Trophoblast cell (in vitro differentiated cells and primary cell): ENCODE data around the gene MTMR1. TPM values are rescaled to one million over a fixed set of nuclear protein-coding genes. Genes with fewer than 3 reads are reported as not detected.

Source experiments
- DNase-seq, 2 donors: peaks; one replicate each; pipeline ENCODE4 v3.0.0-alpha.2; 2016
- H2AFZ ChIP-seq: 2 replicates; pipeline ENCODE4 v1.6.1; 2013; ENCODE audit warnings: low read length, moderate library complexity, mild to moderate bottlenecking; ENCODE audit not compliant: insufficient read depth, poor library complexity
- H2AK5ac ChIP-seq: 2 replicates; pipeline ENCODE4 v1.6.1; 2013; ENCODE audit warnings: mild to moderate bottlenecking, low read length
- H2BK120ac ChIP-seq: 2 replicates; pipeline ENCODE4 v1.6.1; 2013; ENCODE audit warnings: low read length, mild to moderate bottlenecking, moderate library complexity; ENCODE audit not compliant: insufficient read depth, poor library complexity
- H2BK12ac ChIP-seq: 2 replicates; pipeline ENCODE4 v1.6.1; 2013; ENCODE audit warnings: mild to moderate bottlenecking, low read length, moderate library complexity
- H2BK5ac ChIP-seq: 2 replicates; pipeline ENCODE4 v1.6.1; 2013; ENCODE audit warnings: low read length, low read depth, moderate library complexity, mild to moderate bottlenecking; ENCODE audit not compliant: poor library complexity
- H3K14ac ChIP-seq: 2 replicates; pipeline ENCODE4 v1.6.1; 2013; ENCODE audit warnings: mild to moderate bottlenecking, low read length
- H3K18ac ChIP-seq: 2 replicates; pipeline ENCODE4 v1.6.1; 2013; ENCODE audit warnings: mild to moderate bottlenecking, low read length
- H3K23ac ChIP-seq: 2 replicates; pipeline ENCODE4 v1.6.1; 2013; ENCODE audit warnings: low read length
- H3K27ac ChIP-seq: 2 replicates; pipeline ENCODE4 v1.5.1; 2013; ENCODE audit warnings: low read depth, mild to moderate bottlenecking, inconsistent platforms, low read length, moderate library complexity
- H3K27me3 ChIP-seq: 2 replicates; pipeline ENCODE4 v1.6.1; 2013; ENCODE audit warnings: inconsistent platforms, mild to moderate bottlenecking, low read length, moderate library complexity; ENCODE audit not compliant: insufficient read depth
- H3K36me3 ChIP-seq, 2 experiments: 1 replicate in 1 of 2; 2 replicates in 1 of 2; pipeline ENCODE4 v1.6.1; 2013; ENCODE audit warnings: low read length in 2 of 2, mild to moderate bottlenecking in 2 of 2, moderate library complexity in 1 of 2; ENCODE audit not compliant: insufficient read depth in 2 of 2, control insufficient read depth in 1 of 2
- H3K4ac ChIP-seq: 2 replicates; pipeline ENCODE4 v1.6.1; 2013; ENCODE audit warnings: low read depth, mild to moderate bottlenecking, low read length, moderate library complexity
- H3K4me1 ChIP-seq, 2 experiments: 1 replicate in 1 of 2; 2 replicates in 1 of 2; pipeline ENCODE4 v1.6.1; 2013; ENCODE audit warnings: low read length in 2 of 2, mild to moderate bottlenecking in 2 of 2, moderate library complexity in 1 of 2; ENCODE audit not compliant: insufficient read depth in 2 of 2, control insufficient read depth in 1 of 2
- H3K4me2 ChIP-seq: 2 replicates; pipeline ENCODE4 v1.6.1; 2013; ENCODE audit warnings: inconsistent platforms, mild to moderate bottlenecking, low read length, moderate library complexity
- H3K4me3 ChIP-seq: 2 replicates; pipeline ENCODE4 v1.5.1; 2013; ENCODE audit warnings: mild to moderate bottlenecking, low read depth, low read length, inconsistent platforms
- H3K79me1 ChIP-seq: one replicate; pipeline ENCODE4 v1.6.1; 2013; ENCODE audit warnings: low read length
- H3K79me2 ChIP-seq: 2 replicates; pipeline ENCODE4 v1.6.1; 2013; ENCODE audit warnings: low read length, mild to moderate bottlenecking; ENCODE audit not compliant: control insufficient read depth, insufficient read depth, poor library complexity
- H3K9ac ChIP-seq: 2 replicates; pipeline ENCODE4 v1.6.1; 2013; ENCODE audit warnings: mild to moderate bottlenecking, low read length
- H3K9me3 ChIP-seq: 2 replicates; pipeline ENCODE4 v1.6.1; 2013; ENCODE audit warnings: low read depth, mild to moderate bottlenecking, control low read depth, inconsistent platforms, low read length; ENCODE audit not compliant: insufficient read depth
- H4K12ac ChIP-seq: 2 replicates; pipeline ENCODE4 v1.6.1; 2013; ENCODE audit warnings: low read depth, mild to moderate bottlenecking, low read length, moderate library complexity
- H4K8ac ChIP-seq: 2 replicates; pipeline ENCODE4 v1.6.1; 2013; ENCODE audit warnings: low read depth, mild to moderate bottlenecking, low read length, moderate library complexity
- H4K91ac ChIP-seq: one replicate; pipeline ENCODE4 v1.6.1; 2013; ENCODE audit warnings: low read depth, mild to moderate bottlenecking, low read length, moderate library complexity
- WGBS: extraction: QIAGEN DNeasy Blood & Tissue Kit; methylation state at CpG from one replicate; pipeline ENCODE4 v1.1.7; 2013; ENCODE audit warnings: missing lambda C conversion rate; ENCODE audit not compliant: insufficient read length, insufficient coverage; ENCODE audit errors: extremely low coverage; 5-methylcytosine and 5-hydroxymethylcytosine counted together
- polyA plus RNA-seq: library from polyadenylated mRNA; stranded (reverse); fragments of 200-250 nt; gene quantifications from 2 replicates; pipeline ENCODE4 v1.2.3, GENCODE V29; 2013

Gene MTMR1
- polyA plus RNA-seq, result 16.7 and 17.9 TPM in 2 replicates

GRCh38 chrX:150692831-150693724 is at the start of gene MTMR1:
Gene MTMR1, plus strand, starts transcription at chrX:150693396. Its CDS starts 135 bp downstream, at chrX:150693531.
- Histone ChIP-seq H3K79me1 (peaks cover 13% of the 10 kb centered on the region), H3K36me3 (no peaks in the 10 kb centered on the region), H4K91ac (peak within 1 kb of the TSS; percentile 89), H3K9me3 (no peaks in the 10 kb centered on the region), H3K23ac (no peak within 1 kb of the TSS), H3K79me2 (peaks cover 5% of the 10 kb centered on the region), H2BK12ac (no peak within 1 kb of the TSS), H3K4me1 (peaks cover 11 to 18% of the 10 kb centered on the region in 2 experiments), H3K4ac (no peak within 1 kb of the TSS), H3K27me3 (no peaks in the 10 kb centered on the region), H2AFZ (peak within 1 kb of the TSS; percentile 90), H2BK120ac (peak within 1 kb of the TSS; percentile 89), H3K9ac (peak within 1 kb of the TSS; percentile 77), H2AK5ac (no peak within 1 kb of the TSS), H3K18ac (peak within 1 kb of the TSS; percentile 79), H3K4me3 (peak within 1 kb of the TSS; percentile 80), H4K12ac (peak within 1 kb of the TSS; percentile 86), H4K8ac (peak within 1 kb of the TSS; percentile 72), H2BK5ac (peak within 1 kb of the TSS; percentile 90), H3K14ac (peak within 1 kb of the TSS; percentile 79), H3K4me2 (peak within 1 kb of the TSS; percentile 83), H3K27ac (peak within 1 kb of the TSS; percentile 91)
- no CpG with 5 or more reads among the region's 92 CpGs for WGBS
- no peak for DNase-seq

- Histone ChIP-seq H3K27me3 (no peaks in the 10 kb centered on the region), H4K8ac (no peak overlapping the region), H3K4me1 (no peaks in the 10 kb centered on the region), H4K91ac (no peak overlapping the region), H2AFZ (no peak overlapping the region), H3K9me3 (no peaks in the 10 kb centered on the region), H3K23ac (no peak overlapping the region), H2AK5ac (no peak overlapping the region), H2BK12ac (no peak overlapping the region), H3K4me3 (no peak overlapping the region), H3K18ac (no peak overlapping the region), H3K36me3 (peaks cover 0 to 4% of the 10 kb centered on the region in 2 experiments), H4K12ac (no peak overlapping the region), H3K9ac (no peak overlapping the region), H3K14ac (no peak overlapping the region), H2BK5ac (no peak overlapping the region), H3K79me1 (no peaks in the 10 kb centered on the region), H3K4me2 (no peak overlapping the region), H3K79me2 (no peaks in the 10 kb centered on the region), H3K27ac (no peak overlapping the region), H3K4ac (no peak overlapping the region), H2BK120ac (no peak overlapping the region)
- no peak for DNase-seq
- no CpG with 5 or more reads among the region's 2 CpGs for WGBS
Observed at GRCh38 chrX:150643958-150644357, 49.2 kb upstream of the MTMR1 start.

GRCh38 chrX:150644422-150644821 is 48.8 kb upstream of the MTMR1 start:
- H3K23ac ChIP-seq, result no peak overlapping the region
- no CpG with 5 or more reads among the region's 4 CpGs for WGBS

GRCh38 chrX:150647331-150647730 is 45.9 kb upstream of the MTMR1 start:
- Histone ChIP-seq H3K79me2 (no peaks in the 10 kb centered on the region), H3K4me3 (no peak overlapping the region), H3K9ac (no peak overlapping the region), H2AFZ (no peak overlapping the region), H3K27ac (no peak overlapping the region), H2BK120ac (no peak overlapping the region), H2AK5ac (no peak overlapping the region), H3K14ac (no peak overlapping the region), H3K4ac (no peak overlapping the region), H3K36me3 (no peaks in the 10 kb centered on the region), H3K27me3 (no peaks in the 10 kb centered on the region), H3K18ac (no peak overlapping the region), H3K4me2 (no peak overlapping the region), H2BK5ac (no peak overlapping the region), H3K4me1 (no peaks in the 10 kb centered on the region), H3K23ac (no peak overlapping the region), H4K8ac (no peak overlapping the region), H3K79me1 (no peaks in the 10 kb centered on the region), H4K91ac (no peak overlapping the region), H4K12ac (no peak overlapping the region), H2BK12ac (no peak overlapping the region), H3K9me3 (no peaks in the 10 kb centered on the region)
- no peak for DNase-seq
- WGBS, result no CpG with 5 or more reads among the region's 5 CpGs

More at GRCh38 chrX:150644422-150644821, 48.8 kb upstream of the MTMR1 start:
- no peak overlapping the region for H3K4ac ChIP-seq
- H2BK5ac ChIP-seq, result no peak overlapping the region
- H2AK5ac ChIP-seq, result no peak overlapping the region
- H3K4me2 ChIP-seq, result no peak overlapping the region
- no peak overlapping the region for H3K4me3 ChIP-seq
- H3K9me3 ChIP-seq, result no peaks in the 10 kb centered on the region
- no peak overlapping the region for H2AFZ ChIP-seq
- no peaks in the 10 kb centered on the region for H3K79me1 ChIP-seq
- H3K27me3 ChIP-seq, result no peaks in the 10 kb centered on the region
- H3K36me3 ChIP-seq, result peaks cover 0 to 4% of the 10 kb centered on the region in 2 experiments
- H3K14ac ChIP-seq, result no peak overlapping the region
- DNase-seq, result no peak
- no peak overlapping the region for H2BK12ac ChIP-seq
- H2BK120ac ChIP-seq, result no peak overlapping the region
- H4K12ac ChIP-seq, result no peak overlapping the region
- H3K9ac ChIP-seq, result no peak overlapping the region
- H3K79me2 ChIP-seq, result no peaks in the 10 kb centered on the region
- no peak overlapping the region for H4K8ac ChIP-seq
- H4K91ac ChIP-seq, result no peak overlapping the region
- H3K18ac ChIP-seq, result no peak overlapping the region
- no peaks in the 10 kb centered on the region for H3K4me1 ChIP-seq
- no peak overlapping the region for H3K27ac ChIP-seq
